Measurements from ENCODE around the gene TAPBP. TPM values are rescaled to one million over a fixed set of nuclear protein-coding genes. Genes with fewer than 3 reads are reported as not detected.

Gene TAPBP
- total RNA-seq, 1 experiment from 2014 or later: 80.1 TPM

DNA sequence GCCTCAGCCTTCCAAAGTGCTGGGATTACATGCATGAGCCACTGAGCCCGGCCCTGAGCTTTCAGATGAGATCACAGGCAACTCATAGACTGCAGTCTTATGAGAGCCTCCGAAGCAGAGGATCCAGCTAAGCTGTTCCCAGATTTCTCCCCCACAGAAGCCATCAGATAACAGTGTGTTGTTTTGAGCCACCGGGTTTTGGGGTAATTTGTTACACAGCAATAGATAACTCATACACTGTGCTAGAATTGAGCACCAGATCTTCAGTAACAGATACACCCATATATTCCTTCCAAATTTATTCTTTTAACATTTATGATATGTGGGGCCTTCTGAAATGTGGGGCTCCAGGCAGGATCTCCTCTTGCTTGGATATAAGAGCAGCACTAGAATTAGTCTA, 22.6 kb upstream of the TAPBP start:
- no peaks in the 10 kb centered on the region for H3K27me3 ChIP-seq (ENCODE audit: insufficient read depth, low read length)
- ChIA-PET RAD21 (ENCODE audit: low non-redundant PET in 1 of 2, low total read pairs in 2 of 2, uncharacterized antibody in 2 of 2, unreplicated experiment in 2 of 2) (no interaction called here), CTCF (interaction anchor here (1.5 kb wide), 1 partner anchor 8 kb away, joined by 6 read pairs; no protein-coding TSS in a partner anchor), POLR2A (no interaction called here)
- BruUV-seq (replicated peaks): no TSS peak
- H3K4me1 ChIP-seq (ENCODE audit: control insufficient read depth in 1 of 2, insufficient read depth in 2 of 2, low read length in 2 of 2): no peaks in the 10 kb centered on the region
- H3K79me2 ChIP-seq (ENCODE audit: insufficient read depth, low read length): no peaks in the 10 kb centered on the region
- no peaks in the 10 kb centered on the region for H3K9me2 ChIP-seq (ENCODE audit: insufficient read depth)
- H2AFZ ChIP-seq (ENCODE audit: low read depth, low read length, poor library complexity, severe bottlenecking): no peak overlapping the region
- no peak overlapping the region for H3K4me2 ChIP-seq (ENCODE audit: low read length)
- ATAC-seq (no peak), DNase-seq (ENCODE audit: low read depth, low spot score) (no peak)
- no peak for TF ChIP-seq EGR1 (IDR thresholded peaks at IDR 0.05; ENCODE audit: low read depth)
- no peaks in the 10 kb centered on the region for H3K9me3 ChIP-seq (ENCODE audit: control insufficient read depth in 1 of 2, insufficient read depth in 1 of 2, low read depth in 1 of 2, low read length in 2 of 2)
- H3K36me3 ChIP-seq (ENCODE audit: control insufficient read depth in 1 of 2, insufficient read depth in 2 of 2, low read length in 2 of 2): no peaks in the 10 kb centered on the region
- intact Hi-C loops (cut with micrococcal nuclease): no loop called here
- no peaks in the 10 kb centered on the region for H4K20me1 ChIP-seq (ENCODE audit: insufficient read depth)
- no peak overlapping the region for H3K27ac ChIP-seq (ENCODE audit: low read depth, low read length)
- H3K9ac ChIP-seq (ENCODE audit: low read length): no peak overlapping the region
- H3K4me3 ChIP-seq (replicated peaks in 1 of 2; ENCODE audit: low read depth in 1 of 2, low read length in 2 of 2): no peak overlapping the region

DNA sequence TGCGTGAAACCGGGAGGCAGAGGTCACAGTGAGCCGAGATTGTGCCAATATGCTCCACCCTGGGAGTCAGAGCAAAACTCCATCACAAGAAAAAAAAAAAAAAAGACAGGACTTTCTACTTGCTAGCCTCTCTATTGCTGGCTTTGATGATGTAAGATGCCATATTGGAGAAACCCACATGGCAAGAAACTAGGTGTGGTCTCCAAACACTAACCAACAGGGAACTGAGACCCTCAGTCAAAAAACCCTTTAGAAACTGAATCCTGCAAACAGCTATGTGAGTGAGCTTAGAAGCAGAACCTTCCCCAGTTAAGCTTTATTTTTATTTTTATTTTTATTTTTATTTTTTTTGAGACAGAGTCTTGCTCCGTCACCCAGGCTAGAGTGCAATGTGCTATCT, 22.0 kb upstream of the TAPBP start:
- DNase-seq (ENCODE audit: low read depth, low spot score) (no peak), ATAC-seq (no peak)
- no peaks in the 10 kb centered on the region for H3K36me3 ChIP-seq (ENCODE audit: control insufficient read depth in 1 of 2, insufficient read depth in 2 of 2, low read length in 2 of 2)
- POLR2A ChIA-PET: no interaction called here
- H3K9me3 ChIP-seq (ENCODE audit: control insufficient read depth in 1 of 2, insufficient read depth in 1 of 2, low read depth in 1 of 2, low read length in 2 of 2): no peaks in the 10 kb centered on the region
- no peak overlapping the region for H3K4me2 ChIP-seq (ENCODE audit: low read length)
- intact Hi-C loops (cut with micrococcal nuclease): no loop called here
- no peak overlapping the region for H3K4me3 ChIP-seq (replicated peaks in 1 of 2; ENCODE audit: low read depth in 1 of 2, low read length in 2 of 2)
- no TSS peak for BruUV-seq (replicated peaks)
- no peak overlapping the region for H3K9ac ChIP-seq (ENCODE audit: low read length)
- H4K20me1 ChIP-seq (ENCODE audit: insufficient read depth): no peaks in the 10 kb centered on the region
- H3K4me1 ChIP-seq (ENCODE audit: control insufficient read depth in 1 of 2, insufficient read depth in 2 of 2, low read length in 2 of 2): no peaks in the 10 kb centered on the region
- no peak for TF ChIP-seq JUND (IDR thresholded peaks at IDR 0.05)
- no peak for TF ChIP-seq ZFX (IDR thresholded peaks at IDR 0.05)
- no peak for TF ChIP-seq EGR1 (IDR thresholded peaks at IDR 0.05; ENCODE audit: low read depth)
- TF ChIP-seq EZH2phosphoT487 (IDR thresholded peaks at IDR 0.05; ENCODE audit: borderline replicate concordance): no peak
- TF ChIP-seq SIN3A (IDR thresholded peaks at IDR 0.05; ENCODE audit: low read depth): no peak
- TF ChIP-seq EZH2 (IDR thresholded peaks at IDR 0.05): no peak
- TF ChIP-seq CBX3 (IDR thresholded peaks at IDR 0.05; ENCODE audit: low read depth): no peak
- TF ChIP-seq, protein P1, sequence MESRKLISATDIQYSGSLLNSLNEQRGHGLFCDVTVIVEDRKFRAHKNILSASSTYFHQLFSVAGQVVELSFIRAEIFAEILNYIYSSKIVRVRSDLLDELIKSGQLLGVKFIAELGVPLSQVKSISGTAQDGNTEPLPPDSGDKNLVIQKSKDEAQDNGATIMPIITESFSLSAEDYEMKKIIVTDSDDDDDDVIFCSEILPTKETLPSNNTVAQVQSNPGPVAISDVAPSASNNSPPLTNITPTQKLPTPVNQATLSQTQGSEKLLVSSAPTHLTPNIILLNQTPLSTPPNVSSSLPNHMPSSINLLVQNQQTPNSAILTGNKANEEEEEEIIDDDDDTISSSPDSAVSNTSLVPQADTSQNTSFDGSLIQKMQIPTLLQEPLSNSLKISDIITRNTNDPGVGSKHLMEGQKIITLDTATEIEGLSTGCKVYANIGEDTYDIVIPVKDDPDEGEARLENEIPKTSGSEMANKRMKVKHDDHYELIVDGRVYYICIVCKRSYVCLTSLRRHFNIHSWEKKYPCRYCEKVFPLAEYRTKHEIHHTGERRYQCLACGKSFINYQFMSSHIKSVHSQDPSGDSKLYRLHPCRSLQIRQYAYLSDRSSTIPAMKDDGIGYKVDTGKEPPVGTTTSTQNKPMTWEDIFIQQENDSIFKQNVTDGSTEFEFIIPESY (IDR thresholded peaks at IDR 0.05; ENCODE audit: extremely low read depth, insufficient replicate concordance, low read length): no peak
- TF ChIP-seq ZNF274 (IDR thresholded peaks at IDR 0.05; ENCODE audit: low read depth, low read length): no peak
- CTCF ChIA-PET: interaction anchor here (1.5 kb wide), 1 partner anchor 9 kb away, joined by 6 read pairs; no protein-coding TSS in a partner anchor
- H3K27ac ChIP-seq (ENCODE audit: low read depth, low read length): no peak overlapping the region
- RAD21 ChIA-PET (ENCODE audit: low non-redundant PET in 1 of 2, low total read pairs in 2 of 2, uncharacterized antibody in 2 of 2, unreplicated experiment in 2 of 2): no interaction called here
- H3K79me2 ChIP-seq (ENCODE audit: insufficient read depth, low read length): no peaks in the 10 kb centered on the region
- no peaks in the 10 kb centered on the region for H3K27me3 ChIP-seq (ENCODE audit: insufficient read depth, low read length)
- H2AFZ ChIP-seq (ENCODE audit: low read depth, low read length, poor library complexity, severe bottlenecking): no peak overlapping the region
- no peaks in the 10 kb centered on the region for H3K9me2 ChIP-seq (ENCODE audit: insufficient read depth)

Data from HCT116 (cell line).